Loucy (cell line): ENCODE data around the gene BTK.
A peak's percentile ranks its signal among the peaks of the same experiment; 100 is the strongest.

Experiments
- H2AFZ ChIP-seq: fragments of 200-600 bp; sonication (generic); 2 replicates; pipeline ENCODE4 v1.6.0; 2016; ENCODE audit warnings: antibody characterized with exemption, mild to moderate bottlenecking, low read length, moderate library complexity
- H3F3A ChIP-seq: fragments of 200-600 bp; 2 replicates; pipeline ENCODE4 v1.6.0; 2016; ENCODE audit warnings: antibody characterized with exemption, low read depth, mild to moderate bottlenecking
- H3K27me3 ChIP-seq: fragments of 200-600 bp; sonication (generic); 2 replicates; pipeline ENCODE4 v1.6.1; 2014; ENCODE audit warnings: low read length, mild to moderate bottlenecking; ENCODE audit not compliant: insufficient read depth, poor library complexity, severe bottlenecking
- H3K36me3 ChIP-seq: fragments of 200-600 bp; sonication (generic); 2 replicates; pipeline ENCODE4 v1.6.1; 2016; ENCODE audit warnings: low read length; ENCODE audit not compliant: insufficient read depth
- H3K4me1 ChIP-seq: fragments of 200-600 bp; sonication (generic); 2 replicates; pipeline ENCODE4 v1.5.1; 2014; ENCODE audit warnings: low read length, mild to moderate bottlenecking; ENCODE audit not compliant: insufficient read depth, poor library complexity, severe bottlenecking
- H3K4me2 ChIP-seq: fragments of 200-600 bp; sonication (generic); 2 replicates; pipeline ENCODE4 v1.6.0; 2014; ENCODE audit warnings: antibody characterized with exemption, low read length, low read depth, mild to moderate bottlenecking; ENCODE audit not compliant: poor library complexity, severe bottlenecking
- H3K4me3 ChIP-seq: fragments of 200-600 bp; sonication (generic); 2 replicates; pipeline ENCODE4 v1.5.1; 2014; ENCODE audit warnings: low read length, mild to moderate bottlenecking, mixed read lengths; ENCODE audit not compliant: poor library complexity, severe bottlenecking
- H3K79me2 ChIP-seq: fragments of 200-600 bp; sonication (generic); 2 replicates; pipeline ENCODE4 v1.6.1; 2014; ENCODE audit warnings: low read length; ENCODE audit not compliant: insufficient read depth
- H3K9ac ChIP-seq: fragments of 200-600 bp; sonication (generic); 2 replicates; pipeline ENCODE4 v1.6.0; 2014; ENCODE audit warnings: mild to moderate bottlenecking, low read depth, low read length, moderate library complexity; ENCODE audit not compliant: poor library complexity, severe bottlenecking
- H3K9me2 ChIP-seq: fragments of 200-600 bp; sonication (generic); replicated peaks from 2 replicates; pipeline ENCODE4 v1.6.1; 2016; ENCODE audit warnings: low read depth, low read length, mixed read lengths
- H3K9me3 ChIP-seq: fragments of 200-600 bp; sonication (generic); 2 replicates; pipeline ENCODE4 v1.6.1; 2014; ENCODE audit warnings: mild to moderate bottlenecking, antibody characterized with exemption, low read length, low read depth; ENCODE audit not compliant: insufficient read depth
- H4K20me1 ChIP-seq: fragments of 200-600 bp; sonication (generic); 2 replicates; pipeline ENCODE4 v1.6.0; 2014; ENCODE audit warnings: antibody characterized with exemption, low read length, mild to moderate bottlenecking; ENCODE audit not compliant: insufficient read depth, poor library complexity, severe bottlenecking
- CTCF ChIP-seq: fragments of 200-600 bp; sonication (generic); conservative IDR thresholded peaks from 2 replicates; pipeline ENCODE4 v1.5.1; 2014; ENCODE audit warnings: mild to moderate bottlenecking, antibody characterized with exemption, low read length
- EZH2phosphoT487 ChIP-seq: fragments of 200-600 bp; IDR thresholded peaks from 2 replicates; pipeline ENCODE4 v1.6.1; 2018; ENCODE audit warnings: antibody characterized with exemption, mild to moderate bottlenecking, moderate library complexity, borderline replicate concordance

The BTK gene

GRCh38 chrX:101362116-101362515 is 23.9 kb downstream of the BTK start:
- H3K9ac ChIP-seq, result no peak overlapping the region
- no peaks in the 10 kb centered on the region for H3K9me2 ChIP-seq
- no peaks in the 10 kb centered on the region for H4K20me1 ChIP-seq
- H3K36me3 ChIP-seq, result no peaks in the 10 kb centered on the region
- H3K4me3 ChIP-seq, result no peak overlapping the region
- no peaks in the 10 kb centered on the region for H3K27me3 ChIP-seq
- H3F3A ChIP-seq, result no peaks in the 10 kb centered on the region
- no peaks in the 10 kb centered on the region for H3K79me2 ChIP-seq
- no peak overlapping the region for H3K4me2 ChIP-seq
- TF ChIP-seq EZH2phosphoT487, result no peak
- no peak for TF ChIP-seq CTCF
- no peaks in the 10 kb centered on the region for H3K9me3 ChIP-seq
- 0 out of 2 replicates have a peak overlapping the region, but pooled peaks have one; percentile 19 for H2AFZ ChIP-seq
- H3K4me1 ChIP-seq, result no peaks in the 10 kb centered on the region

- Histone ChIP-seq H3K4me2 (no peak overlapping the region), H3K4me1 (no peaks in the 10 kb centered on the region), H2AFZ (no peak overlapping the region), H3K9ac (no peak overlapping the region), H3K9me3 (no peaks in the 10 kb centered on the region), H3K9me2 (no peaks in the 10 kb centered on the region), H3F3A (no peaks in the 10 kb centered on the region), H3K79me2 (no peaks in the 10 kb centered on the region), H3K36me3 (no peaks in the 10 kb centered on the region), H3K27me3 (no peaks in the 10 kb centered on the region), H3K4me3 (no peak overlapping the region), H4K20me1 (no peaks in the 10 kb centered on the region)
- no peak for TF ChIP-seq EZH2phosphoT487
- TF ChIP-seq CTCF, result no peak
Observed at GRCh38 chrX:101360390-101360789, 25.6 kb downstream of the BTK start.

GRCh38 chrX:101359966-101360365 is 26.0 kb downstream of the BTK start:
- Histone ChIP-seq H3F3A (no peaks in the 10 kb centered on the region), H2AFZ (no peak overlapping the region), H3K27me3 (no peaks in the 10 kb centered on the region), H3K79me2 (no peaks in the 10 kb centered on the region), H3K36me3 (no peaks in the 10 kb centered on the region), H3K4me1 (no peaks in the 10 kb centered on the region), H3K4me3 (no peak overlapping the region), H3K4me2 (no peak overlapping the region), H3K9me2 (no peaks in the 10 kb centered on the region), H4K20me1 (no peaks in the 10 kb centered on the region), H3K9me3 (no peaks in the 10 kb centered on the region), H3K9ac (no peak overlapping the region)
- TF ChIP-seq CTCF, result no peak
- no peak for TF ChIP-seq EZH2phosphoT487
